NCI-H187 treated with DMSO at 0.1 percent for 48 hours (cell line): ENCODE results near the gene PURA.

Experiments used
- DNase-seq: peaks from one replicate; lab custom pipeline; 2025; lab: John Stamatoyannopoulos, UW

PURA gene

GRCh38 chr5:140109759-140110645, 3.9 kb upstream of the PURA start:
- no peak for DNase-seq

GRCh38 chr5:140110646-140110957, 3.3 kb upstream of the PURA start:
- DNase-seq = no peak

GRCh38 chr5:140111011-140111858, 2.7 kb upstream of the PURA start:
- no peak for DNase-seq

- no peak for DNase-seq
Observed at GRCh38 chr5:140111859-140112551, 1.9 kb upstream of the PURA start.

- DNase-seq = no peak
Observed at GRCh38 chr5:140112685-140113179, 1.2 kb upstream of the PURA start.

GRCh38 chr5:140113180-140113698, 670 bp upstream of the PURA start:
- DNase-seq = no peak

GRCh38 chr5:140114341-140115185, 654 bp downstream of the PURA start:
- no peak for DNase-seq

GRCh38 chr5:140115186-140115500, 1.2 kb downstream of the PURA start:
- DNase-seq = no peak

- DNase-seq = no peak
Observed at GRCh38 chr5:140116716-140117115, 2.8 kb downstream of the PURA start.

GRCh38 chr5:140117523-140117922, 3.6 kb downstream of the PURA start:
- no peak for DNase-seq

- no peak for DNase-seq
Observed at GRCh38 chr5:140118302-140118936, 4.5 kb downstream of the PURA start.

GRCh38 chr5:140125637-140126036, 11.7 kb downstream of the PURA start, which contains the start of gene IGIP:
TSS of gene IGIP (plus strand) at chr5:140125937. CDS start at chr5:140128477, 2,540 bp downstream.
- DNase-seq = no peak

- no peak for DNase-seq
Observed at GRCh38 chr5:140126315-140127012, 12.6 kb downstream of the PURA start.

GRCh38 chr5:140128376-140128775, 14.5 kb downstream of the PURA start:
- no peak for DNase-seq

GRCh38 chr5:140130949-140131733, 17.2 kb downstream of the PURA start:
- no peak for DNase-seq

GRCh38 chr5:140131967-140132409, 18.1 kb downstream of the PURA start:
- no peak for DNase-seq

- no peak for DNase-seq
Observed at GRCh38 chr5:140133514-140134167, 19.7 kb downstream of the PURA start.

GRCh38 chr5:140134277-140134935, 20.5 kb downstream of the PURA start:
- DNase-seq = no peak
